SHP77 (cell line): ENCODE data around the gene SRSF4.
"Not testable (repeated sequence)": the region's sequence is repeated elsewhere in the genome, so short reads cannot be mapped to it uniquely, and the experiment has no call there.

Experiments used
- DNase-seq, 2 experiments: peaks; one replicate each; lab custom pipeline; 2025; lab: John Stamatoyannopoulos, UW

The SRSF4 gene

GRCh38 chr1:29162476-29163138 lies 19.1 kb downstream of the SRSF4 start:
- no peak for DNase-seq

GRCh38 chr1:29162025-29162424 lies 19.7 kb downstream of the SRSF4 start:
- DNase-seq = no peak

- no peak for DNase-seq
Observed at GRCh38 chr1:29159773-29160172, 21.9 kb downstream of the SRSF4 start.

GRCh38 chr1:29157269-29157601 lies 24.5 kb downstream of the SRSF4 start:
- no peak for DNase-seq

- no peak for DNase-seq
Observed at GRCh38 chr1:29156543-29157268, 25.0 kb downstream of the SRSF4 start.

- no peak for DNase-seq
Observed at GRCh38 chr1:29152046-29152805, 29.5 kb downstream of the SRSF4 start.

- DNase-seq = not testable (repeated sequence)
Observed at GRCh38 chr1:29150346-29150745, 31.4 kb downstream of the SRSF4 start.

GRCh38 chr1:29148656-29149491 lies 32.8 kb downstream of the SRSF4 start:
- no peak for DNase-seq

GRCh38 chr1:29145739-29146437 lies 35.8 kb downstream of the SRSF4 start:
- DNase-seq = no peak

GRCh38 chr1:29144178-29144577 lies 37.5 kb downstream of the SRSF4 start:
- DNase-seq = no peak

- no peak for DNase-seq
Observed at GRCh38 chr1:29142714-29143113, 39.0 kb downstream of the SRSF4 start.

- no peak for DNase-seq
Observed at GRCh38 chr1:29136391-29136915, 45.2 kb downstream of the SRSF4 start.

GRCh38 chr1:29134695-29135028 lies 47.0 kb downstream of the SRSF4 start:
- no peak for DNase-seq

GRCh38 chr1:29133861-29134694 lies 47.6 kb downstream of the SRSF4 start:
- DNase-seq = no peak

GRCh38 chr1:29131056-29131455 lies 50.6 kb downstream of the SRSF4 start:
- DNase-seq = not testable (repeated sequence)

- DNase-seq = no peak
Observed at GRCh38 chr1:29129916-29130315, 51.8 kb downstream of the SRSF4 start.

GRCh38 chr1:29128739-29129138 lies 53.0 kb downstream of the SRSF4 start:
- no peak for DNase-seq

GRCh38 chr1:29126198-29126597 lies 55.5 kb downstream of the SRSF4 start:
- no peak for DNase-seq

GRCh38 chr1:29125788-29126187 lies 55.9 kb downstream of the SRSF4 start:
- DNase-seq = no peak

GRCh38 chr1:29125237-29125641 lies 56.5 kb downstream of the SRSF4 start:
- no peak for DNase-seq
